ENCODE results near the gene NBL1.

Gene NBL1

GRCh38 chr1:19668888-19669287 is 24.8 kb downstream of the NBL1 start:
- no peak overlapping the region for H3K9ac ChIP-seq (ENCODE audit: low read length)
- no peaks in the 10 kb centered on the region for H3K9me3 ChIP-seq (ENCODE audit: insufficient read depth, low read length)
- H3K79me2 ChIP-seq (ENCODE audit: insufficient read depth, low read length): no peaks in the 10 kb centered on the region
- H3K9me2 ChIP-seq (replicated peaks; ENCODE audit: insufficient read depth, low read length): no peaks in the 10 kb centered on the region
- H3F3A ChIP-seq (ENCODE audit: insufficient read depth): no peaks in the 10 kb centered on the region
- no peak overlapping the region for H2AFZ ChIP-seq (ENCODE audit: low read depth, low read length, severe bottlenecking)
- no peaks in the 10 kb centered on the region for H3K27me3 ChIP-seq (ENCODE audit: low read length)
- H4K20me1 ChIP-seq (ENCODE audit: low read depth, low read length): no peaks in the 10 kb centered on the region
- no peak overlapping the region for H3K27ac ChIP-seq (ENCODE audit: low read depth, low read length)
- TF ChIP-seq CTCF (IDR thresholded peaks at IDR 0.05; ENCODE audit: insufficient read depth, low read length, poor library complexity, severe bottlenecking) (no peak), EZH2phosphoT487 (conservative IDR thresholded peaks at IDR 0.05; ENCODE audit: low read length) (no peak)
- no peak overlapping the region for H3K4me3 ChIP-seq (ENCODE audit: insufficient read depth, low read length, poor library complexity, severe bottlenecking)
- H3K36me3 ChIP-seq (ENCODE audit: low read length): no peaks in the 10 kb centered on the region
- H3K4me2 ChIP-seq (ENCODE audit: low read depth, low read length, poor library complexity, severe bottlenecking): no peak overlapping the region

GRCh38 chr1:19670787-19671186 is 26.7 kb downstream of the NBL1 start:
- Histone ChIP-seq H3F3A (ENCODE audit: insufficient read depth) (no peaks in the 10 kb centered on the region), H3K79me2 (ENCODE audit: insufficient read depth, low read length) (no peaks in the 10 kb centered on the region), H3K4me2 (ENCODE audit: low read depth, low read length, poor library complexity, severe bottlenecking) (no peak overlapping the region), H4K20me1 (ENCODE audit: low read depth, low read length) (no peaks in the 10 kb centered on the region), H3K9me3 (ENCODE audit: insufficient read depth, low read length) (no peaks in the 10 kb centered on the region), H3K9ac (ENCODE audit: low read length) (no peak overlapping the region), H3K9me2 (replicated peaks; ENCODE audit: insufficient read depth, low read length) (no peaks in the 10 kb centered on the region), H3K4me3 (ENCODE audit: insufficient read depth, low read length, poor library complexity, severe bottlenecking) (no peak overlapping the region), H3K36me3 (ENCODE audit: low read length) (no peaks in the 10 kb centered on the region), H3K27me3 (ENCODE audit: low read length) (no peaks in the 10 kb centered on the region), H3K27ac (ENCODE audit: low read depth, low read length) (no peak overlapping the region), H2AFZ (ENCODE audit: low read depth, low read length, severe bottlenecking) (no peak overlapping the region)
- TF ChIP-seq CTCF (IDR thresholded peaks at IDR 0.05; ENCODE audit: insufficient read depth, low read length, poor library complexity, severe bottlenecking) (no peak), EZH2phosphoT487 (conservative IDR thresholded peaks at IDR 0.05; ENCODE audit: low read length) (no peak)

GRCh38 chr1:19672237-19672636 is 28.1 kb downstream of the NBL1 start:
- Histone ChIP-seq H3K9me2 (replicated peaks; ENCODE audit: insufficient read depth, low read length) (no peaks in the 10 kb centered on the region), H3K9ac (ENCODE audit: low read length) (no peak overlapping the region), H3K36me3 (ENCODE audit: low read length) (no peaks in the 10 kb centered on the region), H3F3A (ENCODE audit: insufficient read depth) (no peaks in the 10 kb centered on the region), H4K20me1 (ENCODE audit: low read depth, low read length) (no peaks in the 10 kb centered on the region), H3K4me2 (ENCODE audit: low read depth, low read length, poor library complexity, severe bottlenecking) (no peak overlapping the region), H3K27ac (ENCODE audit: low read depth, low read length) (no peak overlapping the region), H3K79me2 (ENCODE audit: insufficient read depth, low read length) (no peaks in the 10 kb centered on the region), H3K4me3 (ENCODE audit: insufficient read depth, low read length, poor library complexity, severe bottlenecking) (no peak overlapping the region), H3K9me3 (ENCODE audit: insufficient read depth, low read length) (no peaks in the 10 kb centered on the region), H3K27me3 (ENCODE audit: low read length) (no peaks in the 10 kb centered on the region), H2AFZ (ENCODE audit: low read depth, low read length, severe bottlenecking) (no peak overlapping the region)
- TF ChIP-seq CTCF (IDR thresholded peaks at IDR 0.05; ENCODE audit: insufficient read depth, low read length, poor library complexity, severe bottlenecking) (no peak), EZH2phosphoT487 (conservative IDR thresholded peaks at IDR 0.05; ENCODE audit: low read length) (no peak)
